IgD-negative memory B cell (primary cell): ENCODE results near the gene SECTM1. TPM values are rescaled to one million over a fixed set of nuclear protein-coding genes. Genes with fewer than 3 reads are reported as not detected.

ENCODE experiments used
- H3K27ac Mint-ChIP-seq, 3 donors: one replicate each; pipeline ENCODE4 v1.8.0; 2020 to 2022; ENCODE audit warnings: mild to moderate bottlenecking in 3 of 3, mixed read lengths in 3 of 3, moderate library complexity in 1 of 3
- H3K27me3 Mint-ChIP-seq: one replicate; pipeline ENCODE4 v1.8.0; 2021; ENCODE audit warnings: mixed read lengths
- H3K36me3 Mint-ChIP-seq: one replicate; pipeline ENCODE4 v1.8.0; 2020; ENCODE audit warnings: mild to moderate bottlenecking, mixed read lengths
- H3K4me1 Mint-ChIP-seq, 3 donors: one replicate each; pipeline ENCODE4 v1.8.0; 2020 to 2022; ENCODE audit warnings: mixed read lengths in 3 of 3, mild to moderate bottlenecking in 1 of 3
- H3K4me3 Mint-ChIP-seq, 4 donors: one replicate each; pipeline ENCODE4 v1.8.0; 2020 to 2022; ENCODE audit warnings: mild to moderate bottlenecking in 4 of 4, mixed read lengths in 4 of 4, moderate library complexity in 3 of 4
- H3K9me3 Mint-ChIP-seq, 3 donors: one replicate each; pipeline ENCODE4 v1.8.0; 2020 to 2021; ENCODE audit warnings: mixed read lengths in 3 of 3, mild to moderate bottlenecking in 1 of 3
- polyA plus RNA-seq: library from polyadenylated mRNA; unstranded; fragments of 300-500 nt; fragmentation: Illumina TruSeq; gene quantifications from one replicate; pipeline ENCODE4 v1.2.3, GENCODE V29; 2021

SECTM1 gene
- polyA plus RNA-seq, 1 donor from 2014 or later: 0.83 TPM

DNA sequence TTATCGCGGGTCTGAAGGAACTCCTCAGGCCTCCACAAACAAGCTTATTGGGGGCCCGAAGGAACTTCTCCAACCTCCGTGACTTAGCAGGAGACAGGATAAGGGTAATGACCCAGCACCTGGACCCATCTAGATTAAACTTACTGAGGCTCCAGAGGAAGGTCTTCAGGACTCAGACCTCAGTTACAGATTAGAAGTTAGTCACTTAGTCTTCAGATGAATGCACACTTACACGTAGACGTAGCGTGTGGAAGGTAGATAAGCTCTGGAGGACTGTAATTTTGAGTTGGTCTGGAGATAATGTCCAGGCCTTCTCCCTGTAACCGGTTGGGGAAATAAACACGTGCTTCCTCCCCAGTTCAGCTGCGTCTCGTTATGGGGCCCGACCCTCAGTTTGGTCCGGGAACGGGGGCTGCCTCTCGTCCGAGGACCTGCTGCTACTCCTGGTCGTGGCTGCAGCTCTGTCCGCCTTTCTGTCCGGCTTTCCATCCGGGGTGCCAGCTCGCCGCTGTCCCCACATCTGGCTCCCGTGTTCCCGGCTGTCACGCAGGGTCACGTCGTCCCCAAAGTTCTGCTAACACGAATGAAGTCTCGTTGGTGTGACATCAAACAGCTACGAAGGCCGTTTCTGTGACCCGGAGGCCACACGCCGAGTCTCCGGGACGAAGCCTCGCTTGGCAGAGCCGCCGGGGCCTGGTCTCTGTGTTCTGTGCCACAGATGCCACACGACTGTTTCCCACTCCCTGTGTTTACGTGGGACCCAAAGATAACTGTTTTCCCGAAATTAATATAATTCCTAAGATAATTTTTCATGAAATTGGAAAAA is 11.8 kb upstream of the SECTM1 start:
- peaks cover 12% of the 10 kb centered on the region for H3K27me3 Mint-ChIP-seq
- peaks cover 0 to 3% (median 2%) of the 10 kb centered on the region in 3 donors for H3K9me3 Mint-ChIP-seq
- no peak overlapping the region for H3K27ac Mint-ChIP-seq
- no peaks in the 10 kb centered on the region for H3K36me3 Mint-ChIP-seq
- H3K4me3 Mint-ChIP-seq: no peak overlapping the region
- peaks cover 0 to 4% (median 2%) of the 10 kb centered on the region in 3 donors for H3K4me1 Mint-ChIP-seq

DNA sequence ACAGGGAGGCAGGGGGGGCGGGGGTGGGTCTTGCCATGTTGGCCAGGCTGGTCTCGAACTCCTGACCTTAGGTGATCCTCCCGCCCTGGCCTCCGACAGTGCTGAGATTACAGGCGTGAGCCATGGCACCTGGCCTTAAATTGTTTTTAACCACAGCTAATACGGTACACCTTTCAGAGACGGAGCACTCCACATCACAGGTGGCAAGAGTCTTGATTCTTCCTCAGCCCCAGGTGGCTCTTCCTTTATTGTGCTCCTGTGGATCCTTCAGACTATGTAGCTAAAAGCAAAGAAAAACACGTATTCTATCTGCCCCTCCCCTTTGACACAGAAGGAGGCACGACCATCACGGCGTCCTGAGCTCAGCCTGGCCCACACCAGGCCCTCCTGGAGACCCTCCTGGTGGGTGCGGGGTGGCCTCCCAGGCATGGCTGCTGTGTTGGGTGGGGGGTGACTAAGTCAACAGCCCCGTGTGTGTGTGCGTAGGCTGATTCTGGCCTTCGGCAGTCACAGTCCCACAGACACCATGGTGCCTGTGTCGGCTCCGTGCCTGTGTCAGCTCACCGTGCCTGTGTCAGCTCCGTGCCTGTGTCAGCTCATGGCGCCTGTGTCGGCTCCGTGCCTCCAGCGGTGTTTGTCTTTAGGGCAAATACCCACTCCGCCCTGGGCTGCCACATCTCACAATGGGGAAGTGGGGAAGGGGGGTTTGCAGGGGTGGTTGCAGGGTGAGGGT is 10.8 kb upstream of the SECTM1 start:
- H3K4me3 Mint-ChIP-seq: no peak overlapping the region
- H3K9me3 Mint-ChIP-seq: peaks cover 0 to 3% (median 2%) of the 10 kb centered on the region in 3 donors
- H3K27me3 Mint-ChIP-seq: peaks cover 10% of the 10 kb centered on the region
- H3K27ac Mint-ChIP-seq: no peak overlapping the region
- H3K36me3 Mint-ChIP-seq: no peaks in the 10 kb centered on the region
- H3K4me1 Mint-ChIP-seq: peaks cover 0 to 4% (median 2%) of the 10 kb centered on the region in 3 donors

- H3K4me1 Mint-ChIP-seq: peaks cover 0 to 7% (median 2%) of the 10 kb centered on the region in 3 donors
- H3K4me3 Mint-ChIP-seq: no peak overlapping the region
- H3K36me3 Mint-ChIP-seq: no peaks in the 10 kb centered on the region
- H3K9me3 Mint-ChIP-seq: peaks cover 0 to 3% (median 2%) of the 10 kb centered on the region in 3 donors
- no peak overlapping the region for H3K27ac Mint-ChIP-seq
- peaks cover 8% of the 10 kb centered on the region for H3K27me3 Mint-ChIP-seq
Measured at GRCh38 chr17:82343560-82343959, 10.0 kb upstream of the SECTM1 start.

DNA sequence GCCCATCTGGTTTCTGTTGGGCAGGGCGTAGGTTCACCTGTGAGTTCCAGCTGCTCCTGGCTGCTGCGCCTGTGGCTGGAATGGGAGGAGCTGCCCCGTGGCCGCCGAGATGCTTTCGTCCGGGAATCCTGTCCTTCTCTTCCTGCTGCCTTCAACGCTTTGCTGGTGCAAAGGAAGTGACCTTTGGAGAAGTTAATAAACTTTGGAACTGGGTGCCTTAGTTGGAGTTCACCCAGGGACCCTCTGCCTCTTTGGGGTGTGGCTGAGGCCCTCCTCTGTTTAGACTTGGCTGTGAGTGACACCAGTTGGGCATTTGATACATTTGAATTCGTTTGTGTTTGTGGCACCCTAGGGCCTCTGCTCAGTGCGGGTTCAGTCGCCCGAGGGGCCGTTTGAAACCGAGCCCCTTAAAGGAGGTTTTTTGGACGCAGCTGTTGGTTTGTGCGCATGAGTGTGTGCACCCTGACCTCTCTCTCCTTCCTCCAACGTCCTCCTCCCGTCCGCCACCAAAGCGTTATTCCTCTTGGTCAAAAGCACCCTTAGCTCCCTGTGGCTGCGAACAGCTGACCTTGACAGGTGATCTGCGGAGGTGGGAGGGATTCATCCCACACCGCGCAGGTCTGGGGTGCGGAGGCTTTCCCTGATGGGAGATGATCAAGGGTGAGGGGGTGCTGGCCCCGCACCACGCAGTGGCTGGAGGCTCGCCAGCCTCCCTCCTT is 9.0 kb upstream of the SECTM1 start:
- no peak overlapping the region for H3K27ac Mint-ChIP-seq
- peaks cover 0 to 9% (median 2%) of the 10 kb centered on the region in 3 donors for H3K4me1 Mint-ChIP-seq
- no peak overlapping the region for H3K4me3 Mint-ChIP-seq
- H3K27me3 Mint-ChIP-seq: peaks cover 8% of the 10 kb centered on the region
- no peaks in the 10 kb centered on the region for H3K36me3 Mint-ChIP-seq
- peaks cover 0 to 3% (median 2%) of the 10 kb centered on the region in 3 donors for H3K9me3 Mint-ChIP-seq

DNA sequence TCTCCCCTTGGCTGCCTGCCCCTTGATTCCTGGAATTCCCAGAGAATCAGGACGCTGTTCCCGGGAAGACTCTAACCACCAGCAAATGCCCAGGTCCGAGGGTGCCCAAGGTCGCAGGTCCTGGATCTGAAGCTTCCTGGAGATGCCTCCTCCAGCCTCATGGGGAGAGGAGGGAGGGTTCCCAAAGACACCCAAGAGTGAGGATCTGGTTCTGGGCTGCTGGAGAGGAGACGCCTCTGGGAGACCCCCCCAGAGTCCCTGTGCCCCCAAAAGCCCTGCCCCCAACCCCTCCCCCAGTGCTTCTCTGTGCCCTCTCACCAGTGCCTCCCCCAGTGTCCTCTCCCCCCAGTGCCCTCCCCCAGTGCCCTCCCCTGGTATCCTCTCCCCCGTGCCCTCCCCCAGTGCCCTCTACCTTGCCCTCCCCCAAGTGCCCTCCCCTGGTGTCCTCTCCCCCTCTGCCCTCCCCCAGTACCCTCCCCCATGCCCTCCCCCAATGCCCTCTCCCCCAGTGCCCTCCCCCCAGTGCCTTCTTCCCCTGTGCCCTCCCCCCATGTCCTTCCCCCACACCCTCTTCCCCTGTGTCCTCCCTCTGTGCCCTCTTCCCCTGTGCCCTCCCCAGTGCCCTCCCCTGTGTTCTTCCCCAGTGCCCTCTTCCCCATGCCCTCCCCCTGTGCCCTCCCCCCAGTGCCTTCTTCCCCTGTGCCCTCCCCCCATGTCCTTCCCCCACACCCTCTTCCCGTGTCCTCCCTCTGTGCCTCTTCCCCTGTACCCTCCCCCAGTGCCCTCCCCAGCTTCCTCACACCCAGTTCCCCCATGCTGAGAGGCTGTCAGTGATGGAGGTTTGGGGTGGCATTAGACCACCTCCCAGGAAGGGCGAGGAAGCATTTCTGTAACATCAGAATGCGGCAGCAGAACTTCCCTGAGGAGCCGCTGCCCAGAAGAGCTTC is 6.3 kb upstream of the SECTM1 start:
- peaks cover 0 to 3% (median 0%) of the 10 kb centered on the region in 3 donors for H3K9me3 Mint-ChIP-seq
- no peak overlapping the region for H3K4me3 Mint-ChIP-seq
- no peak overlapping the region for H3K27ac Mint-ChIP-seq
- H3K36me3 Mint-ChIP-seq: no peaks in the 10 kb centered on the region
- peaks cover 4% of the 10 kb centered on the region for H3K27me3 Mint-ChIP-seq
- H3K4me1 Mint-ChIP-seq: peaks cover 5 to 17% (median 7%) of the 10 kb centered on the region in 3 donors

- H3K4me1 Mint-ChIP-seq: peaks cover 7 to 18% (median 10%) of the 10 kb centered on the region in 3 donors
- H3K27me3 Mint-ChIP-seq: peaks cover 5% of the 10 kb centered on the region
- H3K36me3 Mint-ChIP-seq: no peaks in the 10 kb centered on the region
- peaks cover 0 to 3% (median 0%) of the 10 kb centered on the region in 3 donors for H3K9me3 Mint-ChIP-seq
- no peak overlapping the region for H3K27ac Mint-ChIP-seq
- peak overlapping the region in 1 of 4 donors; percentile 65 for H3K4me3 Mint-ChIP-seq
Measured at GRCh38 chr17:82338858-82339633, 5.5 kb upstream of the SECTM1 start.

DNA sequence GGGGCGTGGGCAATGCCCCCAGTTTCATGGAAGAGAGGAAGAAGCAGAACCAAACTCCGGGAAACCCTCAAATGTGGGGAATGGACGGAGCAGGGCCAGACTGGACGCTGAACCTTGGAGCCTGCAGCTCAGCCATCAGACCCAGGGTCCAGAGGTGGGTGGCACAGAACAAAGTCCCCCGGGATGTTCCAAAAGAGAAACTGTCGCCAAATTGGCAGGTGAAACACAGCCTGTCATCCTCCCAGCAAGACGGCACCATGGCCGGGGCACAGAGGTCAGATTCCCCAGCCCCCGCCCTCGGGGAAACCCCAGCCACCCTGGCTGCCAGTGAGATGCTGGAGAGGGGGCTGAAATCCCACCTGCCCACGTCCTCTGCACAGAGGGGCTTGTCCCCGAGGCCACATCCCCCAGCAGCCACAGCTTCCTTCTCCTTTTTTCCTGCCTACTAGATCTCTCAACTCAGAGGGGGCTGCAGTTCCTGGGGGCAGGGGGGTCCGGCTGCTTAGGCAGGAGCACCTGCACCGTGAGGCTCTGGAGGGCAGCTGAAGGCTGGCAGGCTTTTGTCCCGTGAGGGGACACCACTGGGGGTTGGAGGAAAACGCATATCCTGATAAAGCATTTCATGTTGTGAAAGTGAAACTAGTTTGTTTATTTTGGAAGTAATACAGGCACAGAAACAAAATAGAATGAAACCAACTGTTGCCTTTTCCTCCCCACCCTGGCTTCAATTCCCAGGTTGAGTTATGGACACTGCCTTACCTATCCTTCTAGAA is 1.2 kb upstream of the SECTM1 start:
- Mint-ChIP-seq H3K4me3 (peak overlapping the region; percentile 73 to 96 (median 92)), H3K36me3 (no peaks in the 10 kb centered on the region), H3K4me1 (peaks cover 12 to 20% (median 14%) of the 10 kb centered on the region in 3 donors), H3K27me3 (peaks cover 14% of the 10 kb centered on the region), H3K27ac (peak overlapping the region; percentile 3 to 89 (median 12)), H3K9me3 (no peaks in the 10 kb centered on the region)

- peaks cover 12 to 20% (median 14%) of the 10 kb centered on the region in 3 donors for H3K4me1 Mint-ChIP-seq
- H3K27me3 Mint-ChIP-seq: peaks cover 17% of the 10 kb centered on the region
- H3K36me3 Mint-ChIP-seq: no peaks in the 10 kb centered on the region
- no peaks in the 10 kb centered on the region for H3K9me3 Mint-ChIP-seq
- H3K4me3 Mint-ChIP-seq: peak overlapping the region; percentile 73 to 96 (median 92)
- H3K27ac Mint-ChIP-seq: no peak overlapping the region
Measured at GRCh38 chr17:82334204-82334621, 647 bp upstream of the SECTM1 start.

- Mint-ChIP-seq H3K4me1 (peaks cover 12 to 15% (median 14%) of the 10 kb centered on the region in 3 donors), H3K4me3 (peak overlapping the region; percentile 54 to 85 (median 82)), H3K9me3 (no peaks in the 10 kb centered on the region), H3K36me3 (no peaks in the 10 kb centered on the region), H3K27me3 (peaks cover 24% of the 10 kb centered on the region), H3K27ac (peak overlapping the region in 2 of 3 donors; percentile 12 to 19)
Measured at GRCh38 chr17:82332669-82333278, 792 bp downstream of the SECTM1 start.

DNA sequence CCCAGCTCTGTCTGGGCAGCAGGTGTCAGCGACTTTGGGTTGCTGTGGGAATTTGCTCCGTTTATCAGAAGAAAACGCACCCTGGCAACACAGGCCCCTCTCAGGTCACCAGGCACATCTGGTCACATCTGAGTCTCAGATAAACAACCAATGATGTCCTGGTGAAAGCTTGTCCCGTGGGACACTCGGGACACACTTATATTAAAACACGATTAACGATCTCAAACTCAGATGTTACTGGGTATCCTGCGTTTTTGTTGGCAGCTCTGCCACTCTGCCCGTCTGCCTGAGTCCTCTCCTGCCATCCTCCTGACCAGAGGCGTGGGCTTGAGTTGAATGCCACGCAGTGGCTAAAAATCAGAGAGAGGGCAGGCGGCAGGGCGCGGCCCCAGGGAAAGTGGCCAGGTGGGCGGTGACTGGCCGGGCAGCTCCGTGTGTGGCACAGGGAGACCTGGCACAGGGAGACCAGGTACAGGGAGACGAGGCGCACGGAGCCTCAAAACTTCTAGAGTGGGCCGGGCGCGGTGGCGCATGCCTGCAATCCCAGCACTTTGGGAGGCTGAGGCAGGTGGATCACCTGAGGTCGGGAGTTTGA is 2.1 kb downstream of the SECTM1 start:
- Mint-ChIP-seq H3K9me3 (no peaks in the 10 kb centered on the region), H3K27ac (no peak overlapping the region), H3K36me3 (no peaks in the 10 kb centered on the region), H3K4me1 (peaks cover 12 to 15% (median 14%) of the 10 kb centered on the region in 3 donors), H3K27me3 (peaks cover 26% of the 10 kb centered on the region), H3K4me3 (peak overlapping the region in 1 of 4 donors; percentile 53)

GRCh38 chr17:82330322-82331239 is 3.0 kb downstream of the SECTM1 start:
- peaks cover 28% of the 10 kb centered on the region for H3K27me3 Mint-ChIP-seq
- no peaks in the 10 kb centered on the region for H3K9me3 Mint-ChIP-seq
- no peak overlapping the region for H3K4me3 Mint-ChIP-seq
- H3K36me3 Mint-ChIP-seq: no peaks in the 10 kb centered on the region
- no peak overlapping the region for H3K27ac Mint-ChIP-seq
- H3K4me1 Mint-ChIP-seq: peaks cover 11 to 12% (median 12%) of the 10 kb centered on the region in 3 donors
